Measurements from ENCODE around the gene MAP2K5. TPM values are rescaled to one million over a fixed set of nuclear protein-coding genes. Genes with fewer than 3 reads are reported as not detected.

Gene MAP2K5
- total RNA-seq, 3 donors from 2014 or later: 26.4 to 36.4 (median 30.3) TPM

DNA sequence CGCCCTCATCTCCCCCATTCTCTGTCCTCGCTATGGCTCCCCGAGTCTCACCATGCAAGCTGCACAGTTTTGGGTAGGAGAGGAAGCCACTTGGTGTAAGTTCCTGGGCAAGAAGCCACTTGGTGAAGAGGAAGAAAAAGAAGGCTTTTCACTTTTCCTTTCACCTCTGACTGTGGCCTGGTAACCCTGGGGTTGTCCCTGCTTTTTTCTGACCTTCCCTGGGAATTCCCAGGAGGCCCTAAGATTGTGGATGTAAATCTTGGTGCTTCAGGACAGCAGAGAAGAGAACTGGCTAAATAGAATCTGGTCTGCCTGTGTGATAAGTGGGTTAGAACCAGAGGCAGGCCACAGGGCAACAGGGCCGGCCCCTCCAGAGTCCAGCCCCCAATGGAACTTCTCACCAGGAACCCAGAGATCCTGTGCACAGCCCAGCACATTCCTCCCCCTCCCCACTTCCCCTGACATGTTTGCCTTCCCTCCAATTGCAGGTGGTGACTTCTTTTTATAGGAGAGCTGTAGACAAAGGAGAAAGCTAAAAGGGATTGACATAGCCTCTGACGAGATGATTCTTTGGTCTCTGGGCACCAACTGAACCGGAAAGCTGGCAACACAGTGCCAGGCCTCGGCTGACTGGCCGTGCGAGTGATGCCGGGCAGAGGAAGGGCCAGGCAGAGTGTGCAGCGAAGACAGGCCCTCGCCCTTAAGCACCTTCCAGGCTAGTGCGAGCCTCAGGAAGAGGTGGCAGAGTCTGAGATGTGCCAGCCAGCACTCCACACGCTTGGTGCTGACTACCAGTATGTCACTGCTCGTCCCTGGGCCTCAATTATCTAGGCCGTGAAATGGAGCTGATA, 263.4 kb downstream of the MAP2K5 start:
- TF ChIP-seq, protein P1, sequence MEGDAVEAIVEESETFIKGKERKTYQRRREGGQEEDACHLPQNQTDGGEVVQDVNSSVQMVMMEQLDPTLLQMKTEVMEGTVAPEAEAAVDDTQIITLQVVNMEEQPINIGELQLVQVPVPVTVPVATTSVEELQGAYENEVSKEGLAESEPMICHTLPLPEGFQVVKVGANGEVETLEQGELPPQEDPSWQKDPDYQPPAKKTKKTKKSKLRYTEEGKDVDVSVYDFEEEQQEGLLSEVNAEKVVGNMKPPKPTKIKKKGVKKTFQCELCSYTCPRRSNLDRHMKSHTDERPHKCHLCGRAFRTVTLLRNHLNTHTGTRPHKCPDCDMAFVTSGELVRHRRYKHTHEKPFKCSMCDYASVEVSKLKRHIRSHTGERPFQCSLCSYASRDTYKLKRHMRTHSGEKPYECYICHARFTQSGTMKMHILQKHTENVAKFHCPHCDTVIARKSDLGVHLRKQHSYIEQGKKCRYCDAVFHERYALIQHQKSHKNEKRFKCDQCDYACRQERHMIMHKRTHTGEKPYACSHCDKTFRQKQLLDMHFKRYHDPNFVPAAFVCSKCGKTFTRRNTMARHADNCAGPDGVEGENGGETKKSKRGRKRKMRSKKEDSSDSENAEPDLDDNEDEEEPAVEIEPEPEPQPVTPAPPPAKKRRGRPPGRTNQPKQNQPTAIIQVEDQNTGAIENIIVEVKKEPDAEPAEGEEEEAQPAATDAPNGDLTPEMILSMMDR (IDR thresholded peaks at IDR 0.05): no peak
- ATAC-seq: no peak
- no peaks in the 10 kb centered on the region for H3K4me1 ChIP-seq (ENCODE audit: low read depth)
- H3K36me3 ChIP-seq (ENCODE audit: low read depth): no peaks in the 10 kb centered on the region
- H3K4me3 ChIP-seq: no peak overlapping the region
- intact Hi-C loops (cut with DNase I, micrococcal nuclease): no loop called here
- DNase-seq: no peak
- no peaks in the 10 kb centered on the region for H3K9me3 ChIP-seq

DNA sequence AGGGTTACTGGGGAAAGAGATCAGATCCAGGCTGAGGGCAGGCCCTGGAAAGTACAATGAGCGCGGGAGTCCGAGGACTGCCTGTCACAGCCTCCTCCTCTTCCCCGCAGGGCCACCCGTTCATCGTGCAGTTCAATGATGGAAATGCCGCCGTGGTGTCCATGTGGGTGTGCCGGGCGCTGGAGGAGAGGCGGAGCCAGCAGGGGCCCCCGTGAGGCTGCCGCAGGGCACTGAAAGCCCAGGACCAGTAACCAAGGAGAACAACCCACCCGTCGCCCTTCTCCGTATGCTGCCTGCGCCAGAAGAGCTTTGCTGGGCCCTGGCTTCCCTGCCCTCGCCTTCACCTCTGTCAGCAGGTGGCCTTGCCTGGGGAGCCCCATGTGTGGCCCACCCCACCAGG, 264.0 kb downstream of the MAP2K5 start:
- Histone ChIP-seq H3K4me1 (ENCODE audit: low read depth) (no peaks in the 10 kb centered on the region), H3K9me3 (no peaks in the 10 kb centered on the region), H3K36me3 (ENCODE audit: low read depth) (no peaks in the 10 kb centered on the region), H3K4me3 (no peak overlapping the region)
- TF ChIP-seq, protein P1 (IDR thresholded peaks at IDR 0.05): no peak
- DNase-seq: no peak
- intact Hi-C loops (cut with DNase I, micrococcal nuclease): no loop called here
- no peak for ATAC-seq

DNA sequence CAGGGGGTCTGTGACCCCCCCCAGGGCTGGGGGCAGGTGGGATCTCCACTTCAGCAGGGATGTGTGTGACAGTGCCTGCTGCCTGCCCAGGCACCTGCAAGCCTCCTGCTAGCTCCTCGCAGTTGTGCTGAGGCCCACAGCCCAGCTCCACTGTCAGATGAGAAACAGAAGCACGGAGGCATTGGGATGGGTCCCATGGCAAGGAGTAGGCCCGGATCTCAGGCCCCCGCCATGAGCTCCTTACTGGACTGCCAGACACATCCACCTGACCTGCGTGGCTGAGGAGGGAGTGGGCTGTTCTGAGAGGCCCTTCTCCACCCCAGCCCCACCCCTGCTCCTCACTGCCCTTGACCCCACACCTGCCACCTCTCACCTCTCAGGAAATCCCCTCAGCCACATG, 264.6 kb downstream of the MAP2K5 start:
- TF ChIP-seq, protein P1 (IDR thresholded peaks at IDR 0.05): no peak
- Histone ChIP-seq H3K36me3 (ENCODE audit: low read depth) (no peaks in the 10 kb centered on the region), H3K4me3 (no peak overlapping the region), H3K9me3 (no peaks in the 10 kb centered on the region), H3K4me1 (ENCODE audit: low read depth) (no peaks in the 10 kb centered on the region)
- ATAC-seq: no peak
- DNase-seq: no peak
- intact Hi-C loops (cut with DNase I, micrococcal nuclease): no loop called here

DNA sequence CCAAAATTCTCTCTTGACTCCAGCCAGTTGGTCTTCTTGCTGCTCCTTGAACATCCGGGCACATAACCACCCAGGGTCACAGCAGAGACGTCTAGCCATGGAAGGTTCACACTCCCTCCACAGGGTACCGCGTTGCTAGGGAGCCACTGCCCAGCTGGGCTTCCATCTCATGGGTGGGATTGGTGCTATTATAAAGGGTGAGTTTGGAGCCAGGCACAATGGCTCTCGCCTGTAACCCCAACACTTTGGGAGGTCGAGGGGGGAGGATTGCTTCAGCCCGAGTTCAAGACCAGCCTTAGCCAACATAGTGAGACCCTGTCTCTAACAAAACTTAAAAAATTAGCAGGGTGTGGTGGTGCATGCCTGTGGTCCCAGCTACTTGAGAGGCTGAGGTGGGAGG, 265.3 kb downstream of the MAP2K5 start:
- no peaks in the 10 kb centered on the region for H3K36me3 ChIP-seq (ENCODE audit: low read depth)
- intact Hi-C loops (cut with DNase I, micrococcal nuclease): no loop called here
- no peak for DNase-seq
- H3K9me3 ChIP-seq: no peaks in the 10 kb centered on the region
- H3K4me3 ChIP-seq: no peak overlapping the region
- H3K4me1 ChIP-seq (ENCODE audit: low read depth): no peaks in the 10 kb centered on the region
- no peak for ATAC-seq
- TF ChIP-seq, protein P1 (IDR thresholded peaks at IDR 0.05): no peak

DNA sequence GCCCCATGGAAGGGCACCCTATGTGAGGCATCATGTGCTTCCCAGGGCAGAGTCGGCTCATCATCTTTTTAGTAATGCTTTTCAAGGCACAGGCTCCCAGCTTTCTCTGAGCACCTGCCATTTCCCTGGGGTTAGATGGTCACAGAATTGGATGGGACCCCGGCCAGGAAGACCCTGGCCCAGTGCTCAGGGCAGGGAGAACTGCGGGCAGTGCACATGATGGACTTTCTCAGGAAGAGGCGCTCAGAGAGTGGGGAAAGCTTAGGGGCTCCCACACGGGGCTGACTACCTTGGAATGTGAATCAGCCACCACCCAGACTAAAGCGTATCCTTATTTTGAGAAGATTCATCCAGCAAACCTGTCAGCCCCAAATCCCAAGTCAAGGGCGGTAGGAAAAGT, 266.3 kb downstream of the MAP2K5 start:
- no peaks in the 10 kb centered on the region for H3K36me3 ChIP-seq (ENCODE audit: low read depth)
- no peaks in the 10 kb centered on the region for H3K4me1 ChIP-seq (ENCODE audit: low read depth)
- intact Hi-C loops (cut with DNase I, micrococcal nuclease): no loop called here
- no peak for DNase-seq
- ATAC-seq: no peak
- H3K4me3 ChIP-seq: no peak overlapping the region
- no peaks in the 10 kb centered on the region for H3K9me3 ChIP-seq
- TF ChIP-seq, protein P1 (IDR thresholded peaks at IDR 0.05): no peak
